Measurements from ENCODE around the gene SRP68.

DNA sequence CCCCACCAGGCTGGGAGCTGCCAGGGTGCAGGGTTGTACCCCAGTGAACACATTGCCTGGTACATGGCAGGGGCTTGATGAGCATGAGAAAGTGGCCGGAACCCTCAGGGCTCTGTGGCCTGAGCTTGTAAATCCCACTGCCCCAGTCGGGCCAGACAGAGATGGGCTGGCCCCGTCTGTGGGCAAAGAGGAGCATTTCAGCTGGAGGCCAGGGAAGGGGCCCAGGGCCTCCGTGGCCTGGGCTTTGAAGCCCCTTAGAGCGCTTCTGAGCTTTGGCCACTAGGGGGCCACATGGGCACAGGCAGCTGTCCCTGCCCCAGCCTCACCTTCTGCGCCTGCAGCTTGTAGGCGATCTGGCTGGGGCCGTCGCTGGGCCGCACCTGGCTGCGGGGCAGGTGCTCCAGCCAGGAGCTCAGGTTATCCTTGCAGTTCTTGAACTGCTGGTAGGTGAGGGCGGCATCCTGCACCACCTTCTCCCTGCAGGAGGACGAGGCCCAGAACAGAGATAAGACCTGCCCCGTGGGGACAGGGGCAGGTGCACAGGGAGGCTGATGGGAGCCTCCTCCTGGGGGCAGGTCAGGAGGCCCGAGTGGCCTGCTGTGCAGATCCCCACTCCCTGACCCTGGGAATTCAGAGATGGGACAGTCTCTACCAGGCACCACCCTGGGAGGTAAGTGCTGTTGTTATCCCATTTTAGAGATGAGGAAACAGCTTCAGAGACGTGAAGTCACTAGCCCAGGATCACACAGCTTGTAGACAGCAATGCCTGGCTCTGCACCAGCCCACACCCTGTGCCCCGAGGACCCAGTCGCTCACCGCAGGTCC is 58.0 kb downstream of the SRP68 start:
- TF ChIP-seq RCOR1 (IDR thresholded peaks at IDR 0.05; ENCODE audit: borderline replicate concordance in 1 of 2, low read depth in 2 of 2, low read length in 2 of 2) (peak in 1 of 2 experiments; percentile 43; a peak in 1 of 4 replicates), MAZ (CRISPR knock-in tag; conservative IDR thresholded peaks at IDR 0.05 in 1 of 2, IDR thresholded peaks at IDR 0.05 in 1 of 2) (peak in 1 of 2 experiments; percentile 35; a peak in 1 of 4 replicates), YY1 (IDR thresholded peaks at IDR 0.05; ENCODE audit: borderline replicate concordance in 1 of 3, control insufficient read depth in 1 of 3, extremely low read depth in 1 of 3, insufficient read depth in 3 of 3, insufficient read length in 1 of 3, insufficient replicate concordance in 2 of 3, low read depth in 1 of 3, low read length in 2 of 3) (peak in 1 of 3 experiments; percentile 39), CCAR2 (IDR thresholded peaks at IDR 0.05; ENCODE audit: low read depth, low read length) (no peak), KAT8 (IDR thresholded peaks at IDR 0.05; ENCODE audit: low read depth) (no peak)
- TF ChIP-seq, protein P1, sequence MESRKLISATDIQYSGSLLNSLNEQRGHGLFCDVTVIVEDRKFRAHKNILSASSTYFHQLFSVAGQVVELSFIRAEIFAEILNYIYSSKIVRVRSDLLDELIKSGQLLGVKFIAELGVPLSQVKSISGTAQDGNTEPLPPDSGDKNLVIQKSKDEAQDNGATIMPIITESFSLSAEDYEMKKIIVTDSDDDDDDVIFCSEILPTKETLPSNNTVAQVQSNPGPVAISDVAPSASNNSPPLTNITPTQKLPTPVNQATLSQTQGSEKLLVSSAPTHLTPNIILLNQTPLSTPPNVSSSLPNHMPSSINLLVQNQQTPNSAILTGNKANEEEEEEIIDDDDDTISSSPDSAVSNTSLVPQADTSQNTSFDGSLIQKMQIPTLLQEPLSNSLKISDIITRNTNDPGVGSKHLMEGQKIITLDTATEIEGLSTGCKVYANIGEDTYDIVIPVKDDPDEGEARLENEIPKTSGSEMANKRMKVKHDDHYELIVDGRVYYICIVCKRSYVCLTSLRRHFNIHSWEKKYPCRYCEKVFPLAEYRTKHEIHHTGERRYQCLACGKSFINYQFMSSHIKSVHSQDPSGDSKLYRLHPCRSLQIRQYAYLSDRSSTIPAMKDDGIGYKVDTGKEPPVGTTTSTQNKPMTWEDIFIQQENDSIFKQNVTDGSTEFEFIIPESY (CRISPR knock-in tag; IDR thresholded peaks at IDR 0.05), result peak; percentile 35
